Thoracic aorta (tissue), 2 donors: ENCODE measurements around the gene CENPF. TPM values are rescaled to one million over a fixed set of nuclear protein-coding genes. Genes with fewer than 3 reads are reported as not detected.
"Not testable (repeated sequence)": the region's sequence is repeated elsewhere in the genome, so short reads cannot be mapped to it uniquely, and the experiment has no call there.

Source experiments
- ATAC-seq: fragments of 150-250 bp; one replicate; pipeline ENCODE4 v1.8.0; 2017; ENCODE audit warnings: low read depth; ENCODE audit not compliant: insufficient number of reproducible peaks, low FRiP score
- DNase-seq: peaks from one replicate; pipeline ENCODE4 v3.0.0-alpha.2; 2020; ENCODE audit warnings: low spot score
- H3K27ac ChIP-seq, 2 donors: fragments of 200-600 bp; sonication (generic); 1 replicate in 1 of 2; 2 replicates in 1 of 2; pipeline ENCODE4 v1.5.1; 2016; ENCODE audit warnings: mild to moderate bottlenecking in 2 of 2, moderate library complexity in 2 of 2
- H3K27me3 ChIP-seq: fragments of 200-600 bp; sonication (generic); replicated peaks from 2 replicates; pipeline ENCODE4 v1.6.0; 2016; ENCODE audit warnings: mild to moderate bottlenecking; ENCODE audit not compliant: insufficient read depth
- H3K36me3 ChIP-seq: fragments of 200-600 bp; sonication (generic); one replicate; pipeline ENCODE4 v1.5.1; 2016
- H3K4me1 ChIP-seq, 2 donors: fragments of 200-600 bp; sonication (generic); 1 replicate in 1 of 2; 2 replicates in 1 of 2; pipeline versions ENCODE4 v1.5.1 to v1.6.0; 2016; ENCODE audit warnings: low read depth in 2 of 2, mild to moderate bottlenecking in 1 of 2; ENCODE audit not compliant: control insufficient read depth in 1 of 2
- H3K4me3 ChIP-seq: fragments of 200-600 bp; sonication (generic); 2 replicates; pipeline ENCODE4 v1.5.1; 2016; ENCODE audit warnings: mild to moderate bottlenecking
- H3K9me3 ChIP-seq: fragments of 200-600 bp; sonication (generic); 2 replicates; pipeline ENCODE4 v1.5.1; 2016
- total RNA-seq, 2 donors: library from RNA; depleted of rRNA; stranded (reverse); fragments of >200 nt; gene quantifications; one replicate each; pipeline versions ENCODE4 v1.1.0 to v1.2.3, GENCODE V29; 2016
- TF ChIP-seq, protein P1 (sequence below): fragments of 200-600 bp; sonication (generic); IDR thresholded peaks from one replicate; pipeline ENCODE4 v1.5.1; 2019; ENCODE audit warnings: antibody characterized with exemption

The CENPF gene
- total RNA-seq, 2 donors from 2014 or later, result under 0.01 to 1.8 TPM

DNA sequence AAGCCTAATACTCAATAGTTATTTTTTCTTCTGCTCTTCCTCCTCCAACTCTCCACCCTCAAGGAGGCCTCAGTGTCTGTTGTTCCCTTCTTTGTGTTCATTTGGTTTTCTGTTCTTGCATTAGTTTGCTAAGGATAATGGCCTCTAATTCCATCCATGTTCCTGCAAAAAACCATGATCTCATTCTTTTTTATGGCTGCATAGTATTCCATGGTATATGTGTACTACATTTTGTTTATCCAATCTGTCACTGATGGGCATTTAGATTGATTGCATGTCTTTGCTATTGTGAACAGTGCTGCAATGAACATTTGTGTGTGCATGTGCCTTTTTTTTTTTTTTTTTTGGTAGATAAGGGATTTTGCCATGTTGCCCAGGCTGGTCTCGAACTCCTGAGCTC is 6.7 kb downstream of the CENPF start:
- Histone ChIP-seq H3K4me1 (no peaks in the 10 kb centered on the region), H3K36me3 (no peaks in the 10 kb centered on the region), H3K27ac (no peak overlapping the region), H3K9me3 (no peaks in the 10 kb centered on the region), H3K4me3 (no peak overlapping the region), H3K27me3 (no peaks in the 10 kb centered on the region)
- DNase-seq, result no peak
- ATAC-seq, result no peak
- TF ChIP-seq, protein P1, sequence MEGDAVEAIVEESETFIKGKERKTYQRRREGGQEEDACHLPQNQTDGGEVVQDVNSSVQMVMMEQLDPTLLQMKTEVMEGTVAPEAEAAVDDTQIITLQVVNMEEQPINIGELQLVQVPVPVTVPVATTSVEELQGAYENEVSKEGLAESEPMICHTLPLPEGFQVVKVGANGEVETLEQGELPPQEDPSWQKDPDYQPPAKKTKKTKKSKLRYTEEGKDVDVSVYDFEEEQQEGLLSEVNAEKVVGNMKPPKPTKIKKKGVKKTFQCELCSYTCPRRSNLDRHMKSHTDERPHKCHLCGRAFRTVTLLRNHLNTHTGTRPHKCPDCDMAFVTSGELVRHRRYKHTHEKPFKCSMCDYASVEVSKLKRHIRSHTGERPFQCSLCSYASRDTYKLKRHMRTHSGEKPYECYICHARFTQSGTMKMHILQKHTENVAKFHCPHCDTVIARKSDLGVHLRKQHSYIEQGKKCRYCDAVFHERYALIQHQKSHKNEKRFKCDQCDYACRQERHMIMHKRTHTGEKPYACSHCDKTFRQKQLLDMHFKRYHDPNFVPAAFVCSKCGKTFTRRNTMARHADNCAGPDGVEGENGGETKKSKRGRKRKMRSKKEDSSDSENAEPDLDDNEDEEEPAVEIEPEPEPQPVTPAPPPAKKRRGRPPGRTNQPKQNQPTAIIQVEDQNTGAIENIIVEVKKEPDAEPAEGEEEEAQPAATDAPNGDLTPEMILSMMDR, result no peak

DNA sequence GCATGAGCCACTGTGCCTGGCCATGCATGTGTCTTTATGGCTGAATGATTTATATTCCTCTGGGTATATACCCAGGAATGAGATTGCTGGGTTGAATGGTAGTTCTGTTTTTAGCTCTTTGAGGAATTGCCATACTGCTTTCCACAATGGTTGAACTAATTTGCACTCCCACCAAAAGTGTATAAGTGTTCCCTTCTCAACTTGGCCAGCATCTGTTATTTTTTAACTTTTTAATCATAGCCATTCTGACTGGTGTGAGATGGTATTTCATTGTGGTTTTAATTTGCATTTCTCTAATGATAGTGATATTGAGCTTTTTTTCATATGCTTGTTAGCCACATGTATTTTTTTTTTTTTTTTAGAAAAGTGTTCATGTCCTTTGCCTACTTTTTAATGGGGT is 7.1 kb downstream of the CENPF start:
- not testable (repeated sequence) for H3K27me3 ChIP-seq, ATAC-seq, H3K9me3 ChIP-seq, H3K27ac ChIP-seq, H3K4me1 ChIP-seq, H3K4me3 ChIP-seq, H3K36me3 ChIP-seq, DNase-seq

DNA sequence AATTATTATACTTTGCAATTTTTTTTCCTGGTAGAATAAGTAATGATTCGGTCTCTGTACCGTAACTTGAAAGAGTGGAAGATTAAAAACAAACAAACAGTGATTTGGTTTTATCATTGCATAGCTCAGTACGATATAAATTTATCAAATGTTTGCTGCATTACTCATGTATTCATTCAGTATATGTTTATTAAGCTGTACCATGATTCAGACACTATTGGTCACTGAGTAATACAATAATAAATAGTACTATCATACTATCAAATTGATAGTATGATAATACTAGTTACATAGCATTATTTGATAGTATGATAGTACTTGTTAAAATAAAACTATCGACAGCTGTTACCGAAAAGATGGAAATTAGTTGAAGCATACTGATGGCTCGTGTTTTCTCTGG is 12.1 kb downstream of the CENPF start:
- no peak overlapping the region for H3K4me3 ChIP-seq
- TF ChIP-seq, protein P1, result no peak
- no peaks in the 10 kb centered on the region for H3K4me1 ChIP-seq
- no peak for DNase-seq
- H3K36me3 ChIP-seq, result no peaks in the 10 kb centered on the region
- no peak overlapping the region for H3K27ac ChIP-seq
- no peak for ATAC-seq
- H3K9me3 ChIP-seq, result no peaks in the 10 kb centered on the region
- no peaks in the 10 kb centered on the region for H3K27me3 ChIP-seq

DNA sequence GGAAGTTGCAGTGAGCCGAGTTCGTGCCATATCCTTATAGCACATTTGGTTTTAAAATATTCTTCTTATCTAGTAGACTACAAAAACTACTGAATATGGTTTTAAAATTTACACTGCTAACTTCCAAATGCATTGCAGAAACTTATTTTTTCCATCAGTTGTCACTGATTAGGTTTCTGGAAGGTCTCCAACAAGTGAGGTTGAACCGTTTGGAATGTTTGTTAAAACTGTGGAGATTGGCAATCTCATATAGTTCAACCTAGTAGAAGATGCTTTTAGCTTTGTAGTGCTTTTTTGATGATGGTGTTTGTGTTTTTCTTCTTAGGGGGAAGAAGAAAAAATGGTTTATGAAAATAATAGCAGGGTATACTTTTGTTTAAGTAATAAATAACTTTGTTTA is 12.9 kb downstream of the CENPF start:
- Histone ChIP-seq H3K9me3 (no peaks in the 10 kb centered on the region), H3K4me3 (no peak overlapping the region), H3K36me3 (no peaks in the 10 kb centered on the region), H3K27ac (no peak overlapping the region), H3K27me3 (no peaks in the 10 kb centered on the region), H3K4me1 (no peaks in the 10 kb centered on the region)
- DNase-seq (no peak), ATAC-seq (no peak)
- TF ChIP-seq, protein P1, result no peak

DNA sequence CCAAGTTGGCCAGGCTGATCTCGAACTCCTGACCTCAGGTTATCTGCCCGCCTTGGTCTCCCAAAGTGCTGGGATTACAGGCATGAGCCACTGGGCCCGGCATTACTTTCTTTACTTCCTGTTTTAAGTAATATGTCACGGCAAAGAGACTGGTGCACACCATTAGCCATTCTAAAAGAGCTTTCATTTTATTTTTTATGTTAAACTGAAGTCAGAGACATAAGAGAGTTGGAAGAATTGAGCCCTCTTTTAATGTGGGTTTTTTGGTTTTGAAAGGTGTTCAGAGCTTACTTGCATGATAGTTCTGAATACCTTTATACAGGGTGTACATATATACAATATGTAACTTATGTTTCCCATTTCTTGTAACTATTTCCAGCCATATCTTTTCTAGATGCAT is 14.3 kb downstream of the CENPF start:
- H3K27ac ChIP-seq, result no peak overlapping the region
- ATAC-seq (no peak), DNase-seq (no peak)
- H3K4me3 ChIP-seq, result no peak overlapping the region
- TF ChIP-seq, protein P1, result no peak
- no peaks in the 10 kb centered on the region for H3K36me3 ChIP-seq
- H3K27me3 ChIP-seq, result no peaks in the 10 kb centered on the region
- H3K4me1 ChIP-seq, result no peaks in the 10 kb centered on the region
- no peaks in the 10 kb centered on the region for H3K9me3 ChIP-seq

DNA sequence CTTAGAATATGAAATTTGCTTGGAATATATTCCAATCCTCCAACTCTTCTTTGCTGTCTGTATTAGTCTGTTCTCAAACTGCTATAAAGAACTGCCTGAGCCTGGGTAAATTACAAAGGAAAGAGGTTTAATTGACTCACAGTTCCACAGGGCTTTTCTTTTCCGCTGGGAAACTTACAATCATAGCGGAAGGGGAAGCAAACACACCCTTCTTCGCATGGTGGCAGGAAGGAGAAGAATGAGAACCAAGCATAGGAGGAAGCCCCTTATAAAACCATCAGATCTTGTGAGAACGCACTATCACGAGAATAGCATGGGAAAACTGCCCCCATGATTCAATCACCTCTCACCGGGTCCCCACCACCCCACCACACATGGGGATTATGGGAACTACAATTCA is 14.8 kb downstream of the CENPF start:
- DNase-seq (no peak), ATAC-seq (no peak)
- Histone ChIP-seq H3K36me3 (no peaks in the 10 kb centered on the region), H3K9me3 (no peaks in the 10 kb centered on the region), H3K27ac (no peak overlapping the region), H3K27me3 (no peaks in the 10 kb centered on the region), H3K4me1 (no peaks in the 10 kb centered on the region), H3K4me3 (no peak overlapping the region)
- TF ChIP-seq, protein P1, result no peak
